IMR-90 (cell line): ENCODE results near the gene OR7C1.

Experiments
- BHLHE40 ChIP-seq: fragments of 150-350 bp; IDR thresholded peaks from 2 replicates; pipeline ENCODE4 v1.6.1; 2016; ENCODE audit warnings: mild to moderate bottlenecking, low read depth, low read length
- CEBPB ChIP-seq: IDR thresholded peaks from 2 replicates; pipeline ENCODE4 v1.6.1; 2012; ENCODE audit warnings: low read depth, low read length, improper control_type of control experiment
- CTCF ChIP-seq: conservative IDR thresholded peaks from 2 replicates; pipeline ENCODE4 v1.5.1; 2012; ENCODE audit warnings: mild to moderate bottlenecking, low read depth, low read length, improper control_type of control experiment
- FOS ChIP-seq: fragments of 150-350 bp; IDR thresholded peaks from 2 replicates; pipeline ENCODE4 v1.6.1; 2016; ENCODE audit warnings: low read depth, low read length
- MAFK ChIP-seq: IDR thresholded peaks from 2 replicates; pipeline ENCODE4 v1.6.1; 2012; ENCODE audit warnings: low read depth, low read length, improper control_type of control experiment
- MAZ ChIP-seq: IDR thresholded peaks from 2 replicates; pipeline ENCODE4 v1.6.1; 2012; ENCODE audit warnings: low read depth, mild to moderate bottlenecking, low read length, improper control_type of control experiment, moderate library complexity, borderline replicate concordance
- MXI1 ChIP-seq: IDR thresholded peaks from 2 replicates; pipeline ENCODE4 v1.6.1; 2012; ENCODE audit warnings: low read depth, mild to moderate bottlenecking, low read length, moderate library complexity, borderline replicate concordance
- NFE2L2 ChIP-seq: fragments of 150-350 bp; IDR thresholded peaks from 2 replicates; pipeline ENCODE4 v1.6.1; 2016; ENCODE audit warnings: low read depth, mild to moderate bottlenecking, low read length
- POLR2A ChIP-seq: IDR thresholded peaks from 2 replicates; pipeline ENCODE4 v1.6.1; 2012; ENCODE audit warnings: mild to moderate bottlenecking, low read depth, low read length
- RAD21 ChIP-seq: IDR thresholded peaks from 2 replicates; pipeline ENCODE4 v1.6.1; 2012; ENCODE audit warnings: low read length, improper control_type of control experiment
- RCOR1 ChIP-seq: IDR thresholded peaks from 2 replicates; pipeline ENCODE4 v1.6.1; 2012; ENCODE audit warnings: mild to moderate bottlenecking, low read length, improper control_type of control experiment; ENCODE audit not compliant: insufficient replicate concordance
- RFX5 ChIP-seq: IDR thresholded peaks from 2 replicates; pipeline ENCODE4 v1.8.0; 2012; ENCODE audit warnings: low read depth, mild to moderate bottlenecking, low read length, moderate library complexity
- SMC3 ChIP-seq: fragments of 150-350 bp; IDR thresholded peaks from 2 replicates; pipeline ENCODE4 v1.6.1; 2016; ENCODE audit warnings: low read depth, mild to moderate bottlenecking, antibody characterized with exemption, low read length, moderate library complexity
- USF2 ChIP-seq: fragments of 150-350 bp; IDR thresholded peaks from 2 replicates; pipeline ENCODE4 v1.6.1; 2017; ENCODE audit warnings: mild to moderate bottlenecking, antibody characterized with exemption, low read length, low read depth

- TF ChIP-seq CTCF (peak; percentile 27), MAZ (no peak), RFX5 (no peak), CEBPB (no peak), POLR2A (no peak), USF2 (no peak), RAD21 (no peak), SMC3 (no peak), BHLHE40 (no peak), FOS (no peak), NFE2L2 (no peak), MAFK (no peak), MXI1 (no peak), RCOR1 (no peak)
Measured at GRCh38 chr19:14786421-14786851, 48.5 kb downstream of the OR7C1 start.
